SU-DHL-6 (cell line): ENCODE data around the gene LDB2.

Experiments
- EZH2phosphoT487 ChIP-seq: fragments of 200-600 bp; sonication (generic), shearing (Covaris generic); conservative IDR thresholded peaks from 2 replicates; pipeline ENCODE4 v1.6.1; 2018; ENCODE audit warnings: mild to moderate bottlenecking, antibody characterized with exemption, low read length, moderate library complexity, mixed read lengths
- TF ChIP-seq, protein P1 (sequence below): fragments of 200-600 bp; sonication (generic); IDR thresholded peaks from one replicate; pipeline ENCODE4 v1.5.1; 2017; ENCODE audit warnings: antibody characterized with exemption, mild to moderate bottlenecking, low read length, moderate library complexity; ENCODE audit not compliant: insufficient read depth, poor library complexity, severe bottlenecking

DNA sequence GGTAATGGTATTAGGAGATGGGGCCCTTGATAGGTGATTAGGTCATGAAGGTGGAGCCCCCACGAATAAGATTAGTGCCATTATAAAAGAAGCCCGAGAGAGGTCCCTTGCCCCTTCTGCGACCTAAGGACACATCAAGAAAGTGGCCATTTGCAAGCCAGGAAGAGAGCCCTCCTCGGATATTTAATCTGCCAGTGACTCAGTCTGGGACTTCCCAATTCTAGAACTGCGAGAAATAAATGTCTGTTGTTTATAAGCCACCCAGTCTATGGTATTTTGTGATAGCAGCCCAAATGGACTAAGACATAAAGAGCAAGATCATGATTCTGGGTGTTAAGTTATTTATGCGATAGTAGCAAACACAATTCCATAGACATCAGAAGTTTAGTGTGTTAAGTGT is 192.2 kb downstream of the LDB2 start:
- TF ChIP-seq, protein P1, sequence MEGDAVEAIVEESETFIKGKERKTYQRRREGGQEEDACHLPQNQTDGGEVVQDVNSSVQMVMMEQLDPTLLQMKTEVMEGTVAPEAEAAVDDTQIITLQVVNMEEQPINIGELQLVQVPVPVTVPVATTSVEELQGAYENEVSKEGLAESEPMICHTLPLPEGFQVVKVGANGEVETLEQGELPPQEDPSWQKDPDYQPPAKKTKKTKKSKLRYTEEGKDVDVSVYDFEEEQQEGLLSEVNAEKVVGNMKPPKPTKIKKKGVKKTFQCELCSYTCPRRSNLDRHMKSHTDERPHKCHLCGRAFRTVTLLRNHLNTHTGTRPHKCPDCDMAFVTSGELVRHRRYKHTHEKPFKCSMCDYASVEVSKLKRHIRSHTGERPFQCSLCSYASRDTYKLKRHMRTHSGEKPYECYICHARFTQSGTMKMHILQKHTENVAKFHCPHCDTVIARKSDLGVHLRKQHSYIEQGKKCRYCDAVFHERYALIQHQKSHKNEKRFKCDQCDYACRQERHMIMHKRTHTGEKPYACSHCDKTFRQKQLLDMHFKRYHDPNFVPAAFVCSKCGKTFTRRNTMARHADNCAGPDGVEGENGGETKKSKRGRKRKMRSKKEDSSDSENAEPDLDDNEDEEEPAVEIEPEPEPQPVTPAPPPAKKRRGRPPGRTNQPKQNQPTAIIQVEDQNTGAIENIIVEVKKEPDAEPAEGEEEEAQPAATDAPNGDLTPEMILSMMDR, result no peak
- TF ChIP-seq EZH2phosphoT487, result no peak
